WTC11 (cell line): ENCODE data around the gene NLRP7.

Experiments used
- ATF2 ChIP-seq: sonication (generic); formaldehyde crosslinking; IDR thresholded peaks from 2 replicates; pipeline ENCODE4 v1.8.1; 2022; ENCODE audit warnings: low read depth, missing genetic modification reagents, borderline replicate concordance
- CTCF ChIP-seq: fragments of 200-600 bp; IDR thresholded peaks from 2 replicates; pipeline ENCODE4 v1.8.0; 2022; ENCODE audit warnings: antibody characterized with exemption
- NFYB ChIP-seq: sonication (generic); formaldehyde crosslinking; conservative IDR thresholded peaks from 2 replicates; pipeline ENCODE4 v1.8.0; 2022; ENCODE audit warnings: low read depth, missing genetic modification reagents

GRCh38 chr19:54938906-54939305 lies 8.4 kb downstream of the NLRP7 start:
- no peak for TF ChIP-seq CTCF
- TF ChIP-seq ATF2 (CRISPR knock-in tag) = no peak
- TF ChIP-seq NFYB (CRISPR knock-in tag) = no peak
